Measurements from ENCODE around the gene TRAPPC4.

Gene TRAPPC4

DNA sequence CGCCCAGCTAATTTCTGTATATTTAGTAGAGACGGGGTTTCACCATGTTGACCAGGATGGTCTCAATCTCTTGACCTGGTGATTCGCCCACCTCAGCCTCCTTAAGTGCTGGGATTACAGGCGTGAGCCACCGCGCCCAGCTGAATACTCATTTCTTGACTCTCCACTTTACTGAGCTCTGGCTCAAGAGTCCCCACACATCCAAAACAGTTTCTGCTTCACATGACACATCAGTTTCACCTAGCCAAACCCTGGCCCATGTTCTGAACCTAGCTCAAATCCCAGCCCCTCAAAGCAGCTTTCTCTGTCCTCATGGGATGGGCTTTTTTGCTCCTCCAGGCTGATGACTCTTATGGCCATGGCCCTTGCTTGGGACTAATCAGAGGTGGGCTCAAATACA lies 28.6 kb downstream of the TRAPPC4 start:
- no peaks in the 10 kb centered on the region for H4K20me1 ChIP-seq (ENCODE audit: insufficient read depth)

DNA sequence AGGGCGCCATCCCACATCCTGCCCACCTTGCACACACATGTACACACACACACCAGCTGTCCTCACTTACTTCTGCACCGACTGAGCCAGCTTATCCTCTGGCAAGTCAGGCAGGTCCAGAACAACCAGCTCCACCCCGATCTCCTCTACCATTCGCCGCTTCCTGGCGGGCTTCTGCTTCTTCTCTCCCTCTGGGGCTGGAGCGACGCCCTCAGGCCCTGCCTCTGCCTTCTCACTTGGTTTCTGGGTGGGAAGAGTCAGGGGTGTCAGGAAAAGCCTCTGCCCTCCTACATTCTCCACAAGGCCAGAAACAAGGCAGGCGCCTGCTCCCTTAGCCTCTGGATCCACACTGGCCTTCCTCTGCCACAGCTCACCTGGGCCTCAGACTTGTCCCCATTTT lies 30.1 kb downstream of the TRAPPC4 start:
- Histone ChIP-seq H4K20me1 (ENCODE audit: insufficient read depth) (no peaks in the 10 kb centered on the region), H3K4me1 (ENCODE audit: low read depth, poor library complexity, severe bottlenecking) (no peaks in the 10 kb centered on the region), H3K79me2 (ENCODE audit: insufficient read depth, low read depth) (no peaks in the 10 kb centered on the region), H3K27ac (no peak overlapping the region), H3K36me3 (ENCODE audit: insufficient read depth) (no peaks in the 10 kb centered on the region), H3K4me3 (IDR thresholded peaks at IDR 0.05; ENCODE audit: insufficient read depth, low read depth, low read length) (no peak overlapping the region), H3K27me3 (ENCODE audit: insufficient read depth, low read depth) (no peaks in the 10 kb centered on the region), H3K9ac (no peak overlapping the region), H3K4me2 (no peak overlapping the region), H2AFZ (ENCODE audit: low read depth) (no peak overlapping the region)
- TF ChIP-seq CTCF (conservative IDR thresholded peaks at IDR 0.05; ENCODE audit: low read depth, low read length), result no peak

More for the DNA sequence above, 28.6 kb downstream of the TRAPPC4 start:
- Histone ChIP-seq H3K4me3 (IDR thresholded peaks at IDR 0.05; ENCODE audit: insufficient read depth, low read depth, low read length) (no peak overlapping the region), H2AFZ (ENCODE audit: low read depth) (no peak overlapping the region), H3K79me2 (ENCODE audit: insufficient read depth, low read depth) (no peaks in the 10 kb centered on the region), H3K9ac (no peak overlapping the region), H3K4me1 (ENCODE audit: low read depth, poor library complexity, severe bottlenecking) (peaks cover 4% of the 10 kb centered on the region), H3K27ac (no peak overlapping the region), H3K27me3 (ENCODE audit: insufficient read depth, low read depth) (no peaks in the 10 kb centered on the region), H3K36me3 (ENCODE audit: insufficient read depth) (no peaks in the 10 kb centered on the region), H3K4me2 (no peak overlapping the region)
- TF ChIP-seq CTCF (conservative IDR thresholded peaks at IDR 0.05; ENCODE audit: low read depth, low read length), result no peak

GRCh38 chr11:119049081-119049480 lies 30.5 kb downstream of the TRAPPC4 start:
- H3K4me3 ChIP-seq (IDR thresholded peaks at IDR 0.05; ENCODE audit: insufficient read depth, low read depth, low read length), result no peak overlapping the region
- no peak overlapping the region for H2AFZ ChIP-seq (ENCODE audit: low read depth)
- no peaks in the 10 kb centered on the region for H3K79me2 ChIP-seq (ENCODE audit: insufficient read depth, low read depth)
- no peaks in the 10 kb centered on the region for H3K36me3 ChIP-seq (ENCODE audit: insufficient read depth)
- no peak overlapping the region for H3K4me2 ChIP-seq
- H3K4me1 ChIP-seq (ENCODE audit: low read depth, poor library complexity, severe bottlenecking), result no peaks in the 10 kb centered on the region
- no peaks in the 10 kb centered on the region for H4K20me1 ChIP-seq (ENCODE audit: insufficient read depth)
- H3K27ac ChIP-seq, result no peak overlapping the region
- no peak for TF ChIP-seq CTCF (conservative IDR thresholded peaks at IDR 0.05; ENCODE audit: low read depth, low read length)
- no peak overlapping the region for H3K9ac ChIP-seq
- no peaks in the 10 kb centered on the region for H3K27me3 ChIP-seq (ENCODE audit: insufficient read depth, low read depth)

DNA sequence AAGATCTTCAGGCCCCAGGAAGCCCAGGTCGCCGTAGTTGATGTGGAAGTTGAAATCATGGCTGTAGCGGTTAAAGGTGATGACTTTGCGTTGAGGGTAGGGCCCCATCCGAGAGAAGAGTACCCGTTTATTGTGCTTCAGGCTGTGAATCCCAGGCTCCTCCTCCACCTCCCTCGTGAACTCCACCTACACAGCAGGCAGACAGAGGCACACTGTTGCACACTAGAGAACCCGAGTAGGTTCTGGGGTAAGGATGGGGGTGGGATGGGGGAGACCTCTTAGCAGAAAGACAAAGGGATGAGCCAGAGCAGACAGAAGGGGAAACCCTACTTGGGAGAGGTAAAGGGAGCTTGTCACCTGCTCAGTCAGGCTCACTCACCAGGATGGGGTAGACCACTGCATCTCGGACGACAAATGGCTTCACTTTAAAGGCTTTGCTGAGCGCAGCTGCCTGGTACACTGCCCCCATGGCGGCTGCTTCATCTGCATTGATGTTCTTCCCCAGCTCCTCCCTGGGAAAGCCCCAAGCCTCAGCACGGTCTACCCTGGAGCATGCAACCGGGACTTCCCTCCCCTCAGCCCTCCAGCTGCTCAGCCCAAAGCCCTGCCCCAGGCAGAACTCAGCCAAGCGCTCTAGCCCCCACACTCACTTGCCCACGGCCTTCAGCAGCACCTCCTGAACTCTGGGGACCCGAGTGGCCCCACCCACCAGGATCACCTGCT lies 33.0 kb downstream of the TRAPPC4 start:
- H3K4me2 ChIP-seq, result no peak overlapping the region
- H3K4me1 ChIP-seq (ENCODE audit: low read depth, poor library complexity, severe bottlenecking), result peaks cover 7% of the 10 kb centered on the region
- no peak for TF ChIP-seq CTCF (conservative IDR thresholded peaks at IDR 0.05; ENCODE audit: low read depth, low read length)
- H4K20me1 ChIP-seq (ENCODE audit: insufficient read depth), result no peaks in the 10 kb centered on the region
- no peak overlapping the region for H3K27ac ChIP-seq
- H3K36me3 ChIP-seq (ENCODE audit: insufficient read depth), result no peaks in the 10 kb centered on the region
- peaks cover 16% of the 10 kb centered on the region; the same call in 1 of the 2 replicates for H3K79me2 ChIP-seq (ENCODE audit: insufficient read depth, low read depth)
- no peak overlapping the region for H3K9ac ChIP-seq
- no peak overlapping the region for H3K4me3 ChIP-seq (IDR thresholded peaks at IDR 0.05; ENCODE audit: insufficient read depth, low read depth, low read length)
- no peak overlapping the region for H2AFZ ChIP-seq (ENCODE audit: low read depth)
- H3K27me3 ChIP-seq (ENCODE audit: insufficient read depth, low read depth), result no peaks in the 10 kb centered on the region

Data from KMS-11 (cell line).